Fibroblast of lung (primary cell): ENCODE measurements around the gene USP36.

Experiments used
- EZH2 ChIP-seq: IDR thresholded peaks from 2 replicates; pipeline ENCODE4 v1.5.1; 2012; ENCODE audit warnings: low read length, control low read depth, mild to moderate bottlenecking; ENCODE audit errors: missing control alignments
- TF ChIP-seq, protein P1 (sequence below), 2 donors: IDR thresholded peaks in 1 of 2; conservative IDR thresholded peaks in 1 of 2; 1 replicate in 1 of 2; 2 replicates in 1 of 2; pipeline ENCODE4 v1.5.1; 2011 to 2012; ENCODE audit warnings: low read length in 2 of 2, control low read depth in 1 of 2, inconsistent platforms in 1 of 2, low read depth in 1 of 2, mild to moderate bottlenecking in 1 of 2

DNA sequence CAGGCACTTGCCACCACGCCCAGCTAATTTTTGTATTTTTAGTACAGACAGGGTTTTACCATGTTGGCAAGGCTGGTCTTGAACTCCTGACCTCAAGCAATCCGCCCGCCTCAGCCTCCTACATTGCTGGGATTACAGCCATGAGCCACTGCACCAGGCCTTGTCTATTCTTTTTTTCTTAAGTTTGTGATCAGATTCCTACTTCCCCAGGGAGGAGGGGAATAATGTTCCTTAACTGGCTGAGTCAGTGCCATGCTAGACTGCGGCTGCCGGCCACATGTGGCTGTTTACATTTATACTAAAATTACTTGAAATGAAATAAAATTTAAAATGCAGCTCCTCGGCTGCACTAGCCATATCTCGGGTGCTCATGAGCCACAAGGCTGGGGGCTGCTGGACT lies 27.8 kb upstream of the USP36 start:
- TF ChIP-seq, protein P1, sequence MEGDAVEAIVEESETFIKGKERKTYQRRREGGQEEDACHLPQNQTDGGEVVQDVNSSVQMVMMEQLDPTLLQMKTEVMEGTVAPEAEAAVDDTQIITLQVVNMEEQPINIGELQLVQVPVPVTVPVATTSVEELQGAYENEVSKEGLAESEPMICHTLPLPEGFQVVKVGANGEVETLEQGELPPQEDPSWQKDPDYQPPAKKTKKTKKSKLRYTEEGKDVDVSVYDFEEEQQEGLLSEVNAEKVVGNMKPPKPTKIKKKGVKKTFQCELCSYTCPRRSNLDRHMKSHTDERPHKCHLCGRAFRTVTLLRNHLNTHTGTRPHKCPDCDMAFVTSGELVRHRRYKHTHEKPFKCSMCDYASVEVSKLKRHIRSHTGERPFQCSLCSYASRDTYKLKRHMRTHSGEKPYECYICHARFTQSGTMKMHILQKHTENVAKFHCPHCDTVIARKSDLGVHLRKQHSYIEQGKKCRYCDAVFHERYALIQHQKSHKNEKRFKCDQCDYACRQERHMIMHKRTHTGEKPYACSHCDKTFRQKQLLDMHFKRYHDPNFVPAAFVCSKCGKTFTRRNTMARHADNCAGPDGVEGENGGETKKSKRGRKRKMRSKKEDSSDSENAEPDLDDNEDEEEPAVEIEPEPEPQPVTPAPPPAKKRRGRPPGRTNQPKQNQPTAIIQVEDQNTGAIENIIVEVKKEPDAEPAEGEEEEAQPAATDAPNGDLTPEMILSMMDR (conservative IDR thresholded peaks at IDR 0.05 in 1 of 2, IDR thresholded peaks at IDR 0.05 in 1 of 2; ENCODE audit: low read depth in 1 of 2, low read length in 2 of 2): no peak
- TF ChIP-seq EZH2: no peak
